Aorta (tissue), 5 donors: ENCODE data around the gene FSHR. TPM values are rescaled to one million over a fixed set of nuclear protein-coding genes. Genes with fewer than 3 reads are reported as not detected.

Source experiments
- ATAC-seq: fragments of 200-7000 bp; cut with Tn5 transposase; one replicate; pipeline ENCODE4 v1.9.1; 2022; ENCODE audit warnings: moderate library complexity; ENCODE audit not compliant: low FRiP score
- DNase-seq, 2 donors: peaks; one replicate each; pipeline ENCODE4 v3.0.0-alpha.2; 2020
- H3K27ac ChIP-seq, 2 donors: one replicate each; pipeline ENCODE4 v1.5.1; 2013; ENCODE audit warnings: low read length in 2 of 2, mild to moderate bottlenecking in 2 of 2, moderate library complexity in 2 of 2, control low read depth in 1 of 2, inconsistent platforms in 1 of 2, low read depth in 1 of 2
- H3K27me3 ChIP-seq, 2 donors: one replicate each; pipeline ENCODE4 v1.6.1; 2013; ENCODE audit warnings: control low read depth in 1 of 2, low read length in 1 of 2, mild to moderate bottlenecking in 1 of 2, moderate library complexity in 1 of 2; ENCODE audit not compliant: insufficient read depth in 2 of 2, control insufficient read depth in 1 of 2
- H3K36me3 ChIP-seq, 2 donors: one replicate each; pipeline ENCODE4 v1.6.1; 2013; ENCODE audit warnings: control low read depth in 1 of 2, low read length in 1 of 2, mild to moderate bottlenecking in 1 of 2; ENCODE audit not compliant: insufficient read depth in 2 of 2, control insufficient read depth in 1 of 2
- H3K4me1 ChIP-seq, 2 donors: one replicate each; pipeline ENCODE4 v1.6.1; 2013; ENCODE audit warnings: low read length in 2 of 2, control low read depth in 1 of 2, mild to moderate bottlenecking in 1 of 2, moderate library complexity in 1 of 2; ENCODE audit not compliant: insufficient read depth in 2 of 2, control insufficient read depth in 1 of 2
- H3K4me3 ChIP-seq, 2 donors: one replicate each; pipeline ENCODE4 v1.5.1; 2013; ENCODE audit warnings: low read length in 2 of 2, control low read depth in 1 of 2, mild to moderate bottlenecking in 1 of 2
- H3K9me3 ChIP-seq: one replicate; pipeline ENCODE4 v1.6.1; 2013; ENCODE audit warnings: mild to moderate bottlenecking, low read length; ENCODE audit not compliant: control insufficient read depth
- WGBS, 2 donors: extraction: QIAGEN DNeasy Blood & Tissue Kit; methylation state at CpG; one replicate each; pipeline ENCODE4 v1.1.7; 2013; 5-methylcytosine and 5-hydroxymethylcytosine counted together
- intact Hi-C, 2 donors: fragments of 100-400 bp; cut with DNase I; formaldehyde crosslinking; loops; one replicate each; pipeline versions ENCODE4 v1.14.2 to v1.15.0; 2022
- microRNA-seq, 2 donors: library from miRNA; unstranded; fragments of <30 nt; microRNA quantifications; one replicate each; pipeline ENCODE4 v1.2.0, GENCODE V29; 2020
- polyA plus RNA-seq, 2 donors: library from polyadenylated mRNA; stranded (reverse); fragments of 200-250 nt; gene quantifications; one replicate each; pipeline ENCODE4 v1.2.3, GENCODE V29; 2013
- total RNA-seq, 2 donors: library from RNA; stranded (reverse); fragmentation: NEBNext Ultra II Directional; extraction: Animal tissue kit (Norgen Biotek cat#: 25700); gene quantifications; one replicate each; pipeline ENCODE4 v1.2.1, GENCODE V29; 2021
- donor health status: healthy with polysubstance abuse.
- donor health status: Bipolar disorder and iron deficiency.
- donor health status: DM: no; HTN: no; CAD: no.
- donor health status: DM: no; HTN: no; CAD: no.
- donor health status: DM: yes; HTN: yes; CAD: no.

Gene FSHR
- total and polyA plus RNA-seq, 4 donors: not detected

- no peak for DNase-seq
- intact Hi-C loops: no loop called here
- no peaks in the 10 kb centered on the region for H3K4me1 ChIP-seq
- H3K27me3 ChIP-seq: no peaks in the 10 kb centered on the region
- no peak overlapping the region for H3K27ac ChIP-seq
- H3K4me3 ChIP-seq: no peak overlapping the region
- ATAC-seq: no peak
- no peaks in the 10 kb centered on the region for H3K36me3 ChIP-seq
- WGBS, 2 donors: 0 to 6% methylated on average over 1 of the region's 1 CpG
- H3K9me3 ChIP-seq: no peaks in the 10 kb centered on the region
Observed at GRCh38 chr2:48914477-48915089, 239.7 kb downstream of the FSHR start.

Small RNA genes within 50 kb of the gene (microRNA-seq; reads per million reads assigned to microRNA genes)
- 0 to 0.99 reads per million in 2 donors for gene MIR548BA
